NCI-H2196 treated with DMSO at 0.1 percent for 48 hours (cell line): ENCODE data around the gene WDFY2.
"Not testable (repeated sequence)": the region's sequence is repeated elsewhere in the genome, so short reads cannot be mapped to it uniquely, and the experiment has no call there.

ENCODE experiments used
- DNase-seq: peaks from one replicate; lab custom pipeline; 2025; ENCODE audit not compliant: unreplicated experiment; lab: John Stamatoyannopoulos, UW

The WDFY2 gene

DNA sequence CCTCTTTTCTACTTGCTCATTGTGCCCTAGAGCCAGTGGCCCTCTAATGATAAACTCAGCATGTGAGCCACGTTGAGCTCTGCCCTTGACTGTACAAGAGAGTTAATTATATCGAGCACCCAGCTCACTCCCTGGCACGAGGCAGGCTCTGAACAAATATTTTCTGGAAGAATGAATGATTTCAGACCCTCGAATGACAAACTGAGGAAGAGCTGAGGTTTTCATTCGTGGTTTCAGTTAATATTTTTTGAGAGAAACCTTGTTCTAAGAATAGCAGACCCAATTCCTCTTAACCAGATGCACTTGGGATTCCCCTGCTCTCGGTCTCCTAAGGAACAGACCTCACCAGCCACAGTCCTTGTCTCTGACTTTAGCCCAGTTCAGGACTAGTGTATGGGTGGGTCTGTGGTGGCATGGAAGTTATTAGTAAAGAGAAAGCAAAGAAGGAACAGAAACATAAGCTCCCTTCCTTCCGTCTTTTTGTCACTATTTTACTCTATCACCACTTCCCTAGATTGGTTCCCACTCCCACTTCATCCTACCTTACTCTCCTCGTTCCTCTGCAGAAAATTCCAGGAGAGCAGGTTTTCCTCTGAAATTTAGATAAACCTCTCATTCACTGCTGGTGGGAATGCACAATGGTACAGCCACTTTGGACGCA lies 22.1 kb upstream of the WDFY2 start:
- DNase-seq = no peak

DNA sequence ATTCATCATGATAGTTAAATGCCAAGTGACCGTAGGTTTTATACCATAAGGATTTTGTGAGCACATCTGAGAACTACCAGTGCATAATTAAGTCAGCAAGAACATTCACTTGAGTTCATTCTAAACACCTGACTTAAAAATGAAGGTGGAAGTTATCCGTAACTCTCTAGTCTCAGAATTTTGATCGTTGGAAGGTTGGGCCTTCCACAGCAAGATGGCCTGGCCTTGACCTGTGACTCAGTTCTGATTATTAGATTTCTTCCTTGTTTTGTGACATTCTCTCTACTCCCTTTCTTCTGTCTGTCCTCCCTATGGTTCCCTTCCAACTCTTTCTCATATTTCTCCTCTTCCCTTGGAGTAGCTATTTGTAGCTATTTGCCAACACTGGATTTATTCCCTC lies 20.0 kb upstream of the WDFY2 start:
- no peak for DNase-seq

DNA sequence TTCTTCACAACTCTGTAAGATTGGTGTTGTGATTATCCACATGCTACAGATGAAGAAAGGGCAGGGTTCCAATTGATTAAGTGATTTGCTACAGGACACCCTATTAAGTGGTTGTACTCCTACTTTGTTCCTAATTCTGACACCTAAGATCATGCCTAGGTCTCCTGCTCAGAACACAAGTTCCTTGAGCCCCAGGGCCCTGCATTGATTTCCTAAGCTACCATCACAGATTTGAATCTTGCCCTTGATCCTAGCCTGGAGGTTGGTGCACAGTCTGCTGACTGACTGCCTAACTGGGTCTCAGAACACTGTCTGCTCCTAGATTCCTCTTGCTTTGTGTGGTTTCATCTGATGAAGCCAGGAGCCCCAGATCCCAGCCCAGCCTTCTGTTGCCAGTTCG lies 19.6 kb upstream of the WDFY2 start:
- DNase-seq = no peak

DNA sequence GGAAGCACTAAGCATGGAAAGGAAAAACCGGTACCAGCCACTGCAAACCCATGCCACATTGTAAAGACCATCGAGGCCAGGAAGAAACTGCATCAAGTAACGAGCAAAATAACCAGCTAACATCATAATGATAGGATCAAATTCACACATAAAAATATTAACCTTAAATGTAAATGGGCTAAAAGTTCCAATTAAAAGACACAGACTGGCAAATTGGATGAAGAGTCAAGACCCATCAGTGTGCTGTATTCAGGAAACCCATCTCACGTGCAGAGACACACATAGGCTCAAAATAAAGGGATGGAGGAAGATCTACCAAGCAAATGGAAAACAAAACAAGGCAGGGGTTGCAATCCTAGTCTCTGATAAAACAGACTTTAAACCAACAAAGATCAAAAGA lies 15.3 kb upstream of the WDFY2 start:
- not testable (repeated sequence) for DNase-seq

DNA sequence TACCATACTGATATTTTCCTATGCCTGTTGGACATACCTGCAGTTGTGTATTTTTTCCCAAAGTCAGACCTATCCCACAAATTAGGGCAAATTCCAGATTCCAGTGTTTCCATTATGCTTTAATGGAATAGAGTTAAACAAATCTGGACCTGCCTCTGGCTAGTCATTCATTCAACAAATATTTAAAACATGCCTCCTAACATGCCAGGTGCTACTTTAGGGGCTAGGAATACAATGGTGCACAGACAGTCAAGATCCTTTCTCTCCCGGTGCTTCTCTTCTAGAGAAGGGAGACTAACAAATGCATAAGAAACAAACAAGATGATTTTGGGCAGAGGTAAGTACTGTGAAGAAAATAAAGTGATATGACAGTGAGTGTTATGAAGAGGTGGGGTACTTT lies 7.5 kb upstream of the WDFY2 start:
- no peak for DNase-seq

DNA sequence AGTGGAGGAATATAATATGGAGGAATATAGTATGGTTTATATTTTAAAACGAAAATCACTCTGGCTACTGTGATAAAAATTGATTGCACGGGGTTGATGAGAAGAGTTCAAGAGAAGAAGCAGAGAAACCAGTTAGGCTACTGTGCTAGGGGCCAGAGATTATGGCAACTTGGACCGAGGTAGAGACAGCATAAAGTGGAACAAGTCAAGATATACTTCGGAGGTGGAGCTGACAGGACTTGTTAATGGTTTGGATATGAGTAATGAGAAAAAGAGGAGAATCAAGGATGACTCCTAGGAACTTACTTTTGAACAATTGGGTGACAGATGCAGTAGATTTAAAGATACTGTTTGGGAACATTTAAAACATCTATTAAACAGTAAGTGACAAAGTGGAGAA lies 6.6 kb upstream of the WDFY2 start:
- no peak for DNase-seq

DNA sequence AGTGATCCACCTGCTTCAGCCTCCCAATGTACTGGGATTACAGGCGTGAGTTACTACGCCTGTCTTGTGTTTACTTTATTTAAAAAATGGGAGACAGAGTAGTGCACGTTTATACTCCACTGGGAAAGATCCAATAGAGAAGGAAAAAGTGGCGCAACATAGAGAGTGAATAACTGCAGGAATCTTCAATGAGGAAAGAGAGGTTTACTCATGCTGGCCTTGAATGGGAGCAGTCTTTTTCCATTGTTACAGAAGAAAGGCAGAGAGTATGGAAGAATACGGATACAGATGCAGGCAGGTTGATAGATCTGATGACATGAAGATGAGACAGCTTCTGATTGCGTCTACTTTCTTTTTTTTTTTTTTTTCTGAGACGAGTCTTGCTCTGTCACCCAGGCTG lies 4.6 kb upstream of the WDFY2 start:
- no peak for DNase-seq

DNA sequence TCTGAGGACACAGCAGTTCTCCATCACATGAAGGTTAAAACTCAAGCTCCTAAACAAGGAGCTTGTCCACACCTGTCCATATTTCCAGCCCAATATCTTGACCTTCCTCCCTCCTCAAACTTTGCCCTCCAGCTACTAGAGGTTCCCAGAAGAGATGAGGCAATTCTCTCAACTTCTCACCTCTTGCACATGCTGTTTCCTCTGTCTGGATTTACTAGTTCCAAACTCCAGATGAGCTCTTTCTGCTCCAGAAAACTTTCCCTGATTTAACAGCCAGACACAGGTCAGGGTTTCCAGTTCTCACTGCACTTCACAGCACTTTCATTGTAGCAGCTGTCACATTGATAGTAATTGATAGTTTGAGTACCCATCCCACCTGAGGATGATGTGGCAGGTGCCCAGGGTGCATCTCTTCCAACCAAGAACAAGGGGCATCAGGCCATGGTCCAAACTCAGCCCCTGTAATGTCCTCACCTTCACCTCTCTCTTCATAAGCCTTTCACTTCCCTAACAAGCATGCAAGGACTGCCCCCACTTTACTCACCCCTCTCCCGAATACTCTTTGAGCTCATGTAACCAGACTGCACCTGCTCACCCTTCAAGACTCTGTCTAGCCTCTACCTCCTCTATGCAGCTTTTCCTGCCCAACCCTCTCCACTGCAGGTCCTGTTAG lies 3.0 kb upstream of the WDFY2 start:
- DNase-seq = no peak

DNA sequence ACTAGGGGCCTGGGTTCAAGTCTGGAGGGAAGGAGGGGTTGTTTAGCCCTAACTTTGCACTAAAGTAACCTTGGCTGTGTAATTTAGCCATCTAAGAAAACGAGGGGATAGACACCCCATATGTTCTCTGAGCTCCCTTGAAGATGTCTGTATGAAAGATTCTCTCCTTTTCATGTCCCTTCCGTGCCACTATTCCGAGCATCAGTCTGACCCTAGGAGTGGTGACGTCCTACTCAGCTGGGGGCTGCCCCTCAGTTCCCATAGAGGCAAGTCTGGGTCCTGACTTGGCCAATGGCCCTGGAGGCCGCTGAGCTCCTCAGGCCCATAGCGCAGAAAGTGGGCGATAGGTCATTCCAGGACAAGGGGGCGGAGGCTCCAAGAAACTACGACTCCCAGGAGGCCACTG lies 790 bp upstream of the WDFY2 start:
- DNase-seq = no peak

DNA sequence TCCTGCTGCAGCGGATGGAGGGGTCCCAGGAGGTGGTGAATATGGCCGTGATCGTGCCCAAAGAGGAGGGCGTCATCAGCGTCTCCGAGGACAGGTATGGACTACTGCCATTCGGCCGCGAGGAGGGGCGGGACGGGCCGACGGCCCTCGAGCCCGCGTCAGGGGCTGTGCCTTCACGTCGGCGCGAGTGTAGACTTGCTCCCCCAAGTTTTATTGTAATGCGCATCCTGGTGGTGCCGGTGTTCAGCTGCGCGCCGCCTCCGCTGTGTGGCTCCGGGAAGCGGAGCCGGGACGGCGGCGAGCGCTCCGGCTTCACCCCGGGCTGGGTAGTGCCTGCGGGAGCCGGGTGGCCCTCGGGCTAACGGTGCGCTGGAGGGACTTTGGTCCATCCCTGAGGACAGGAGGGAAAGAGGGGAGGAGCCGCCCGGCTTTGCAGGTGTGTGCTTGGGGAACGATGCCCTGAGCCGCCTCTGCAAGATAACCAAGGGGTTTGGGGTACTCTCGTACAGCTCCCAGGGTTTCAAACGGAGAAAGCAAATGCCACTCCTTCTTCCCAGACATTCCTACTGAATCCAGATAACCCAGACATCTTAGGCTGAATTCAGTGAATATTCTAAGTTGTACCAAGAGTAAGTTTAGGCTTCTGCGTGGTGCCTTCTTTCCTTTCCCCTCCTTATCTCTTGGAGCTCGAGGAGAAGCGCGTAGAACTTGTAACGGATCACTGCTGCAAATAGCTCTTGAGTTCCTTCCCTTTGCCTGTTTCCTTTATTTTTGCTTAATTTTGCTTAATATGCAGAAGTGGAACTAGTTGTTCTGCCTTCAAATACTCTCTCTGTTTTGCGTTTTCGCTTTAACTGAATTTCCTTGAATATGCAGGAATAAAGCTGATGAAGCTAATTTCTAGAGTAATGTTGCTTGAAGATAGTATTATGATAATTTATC lies 740 bp downstream of the WDFY2 start:
- DNase-seq = no peak

DNA sequence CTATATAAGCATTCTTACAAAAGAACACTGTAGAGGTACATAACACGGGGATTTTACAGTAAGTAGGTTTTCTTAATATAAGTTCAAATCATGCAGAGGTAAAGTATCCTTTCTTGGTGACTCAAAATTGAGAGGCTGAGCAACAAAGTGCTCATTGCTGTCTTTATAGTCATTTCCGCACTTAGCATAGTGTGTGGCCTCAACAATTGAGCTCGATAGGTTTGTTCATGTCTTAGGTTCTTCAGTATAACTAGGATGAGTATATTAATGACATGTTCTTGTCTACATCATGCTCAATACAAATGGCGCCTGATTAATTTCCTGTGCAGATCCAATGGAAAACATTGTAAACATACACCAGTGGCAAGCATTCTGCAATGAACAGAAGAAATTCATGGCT lies 1.4 kb downstream of the WDFY2 start:
- no peak for DNase-seq

DNA sequence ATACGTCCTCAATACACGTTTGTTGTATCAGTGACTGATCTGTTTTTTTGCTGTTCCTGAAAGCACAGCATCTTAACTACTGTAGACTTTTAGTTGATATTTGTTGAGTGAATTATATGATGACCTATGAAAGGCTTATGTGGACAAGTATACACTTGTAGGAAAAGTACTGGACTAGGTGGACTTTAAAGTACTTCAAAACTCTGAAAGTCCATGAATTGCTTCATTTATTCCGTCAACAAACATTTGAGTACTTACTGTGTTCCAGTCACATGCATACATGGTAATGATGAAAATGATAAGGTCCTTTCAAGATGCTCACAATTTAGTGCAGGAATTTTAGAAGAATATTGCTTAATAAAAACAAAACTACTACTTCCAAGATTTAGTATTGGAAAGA lies 3.1 kb downstream of the WDFY2 start:
- DNase-seq = no peak

DNA sequence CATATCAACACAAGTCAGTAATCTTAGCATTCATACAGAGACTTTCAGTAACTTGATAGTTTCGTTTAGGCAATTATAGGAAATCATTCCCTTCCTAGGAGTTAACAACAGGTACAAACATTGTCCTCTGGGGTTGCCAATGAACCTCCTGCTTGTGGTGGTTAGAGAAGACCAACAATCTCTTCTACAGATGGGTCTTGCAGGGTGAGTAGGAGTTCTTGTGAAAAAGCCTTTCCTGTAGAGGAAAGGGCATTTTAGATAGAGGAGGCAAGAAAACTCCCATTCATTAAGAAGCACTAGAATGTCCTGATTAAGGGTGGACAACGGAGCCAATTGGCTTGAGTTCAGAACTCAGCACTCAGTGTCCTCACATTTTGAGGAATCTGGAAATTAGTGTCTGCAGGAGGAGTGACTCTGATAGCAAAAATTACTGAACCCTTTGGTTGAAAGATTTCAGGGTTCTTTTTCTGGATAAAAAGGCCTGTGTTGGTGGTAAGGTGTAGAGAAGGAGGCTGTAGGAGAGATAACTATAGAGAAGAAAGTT lies 4.2 kb downstream of the WDFY2 start:
- DNase-seq = no peak

DNA sequence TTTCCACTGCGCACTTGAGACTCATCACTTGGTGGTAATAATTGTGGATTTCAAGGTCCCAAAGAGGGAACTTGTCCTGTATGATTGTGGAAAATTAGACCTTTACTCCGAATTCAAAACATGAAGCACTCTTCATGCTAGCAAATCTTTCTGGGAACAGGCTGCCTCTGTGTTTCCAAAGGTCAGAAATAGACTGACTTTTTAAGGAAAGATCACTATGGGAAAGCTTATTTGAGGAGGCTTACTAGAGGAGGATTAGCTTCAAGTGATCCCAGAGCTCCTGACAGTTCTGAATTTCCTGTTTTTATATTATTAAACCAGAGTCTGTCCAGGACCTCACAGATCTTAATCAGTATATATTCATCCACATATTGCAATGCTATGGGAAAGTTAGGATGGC lies 5.5 kb downstream of the WDFY2 start:
- no peak for DNase-seq

DNA sequence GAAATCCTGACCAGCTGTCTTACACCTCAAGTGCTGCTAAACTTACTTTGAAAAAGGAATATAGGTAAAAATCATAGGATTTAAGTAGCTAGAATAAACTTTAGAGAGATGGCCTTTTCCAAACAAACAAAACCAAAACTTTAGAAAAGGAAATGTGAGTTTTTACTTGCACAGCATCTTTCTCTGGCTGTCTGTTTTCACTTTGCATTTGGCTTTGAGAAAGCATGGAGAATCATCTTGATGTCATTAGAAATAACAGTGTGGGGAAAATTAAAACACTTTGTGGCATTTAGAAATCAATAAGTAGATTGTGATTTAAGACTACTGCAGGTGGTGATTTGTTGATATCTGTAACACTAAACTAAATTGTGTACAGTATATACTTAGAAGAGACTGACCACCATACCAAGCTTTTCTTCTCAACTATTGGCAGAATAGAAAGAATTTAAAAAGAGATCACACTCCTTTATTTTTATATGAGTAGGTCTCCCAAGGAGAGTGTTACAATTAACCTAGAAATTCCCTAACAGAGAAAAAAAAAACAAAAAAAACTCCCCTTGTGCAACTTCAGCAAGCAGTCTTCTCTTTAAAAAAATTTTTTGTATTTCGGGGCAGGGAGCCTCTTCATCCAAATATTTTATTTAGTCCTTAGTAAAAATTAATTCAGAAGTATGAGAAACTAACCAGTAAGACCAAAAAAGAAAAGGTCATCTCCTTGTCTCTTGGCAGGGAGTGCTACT lies 6.1 kb downstream of the WDFY2 start:
- no peak for DNase-seq

DNA sequence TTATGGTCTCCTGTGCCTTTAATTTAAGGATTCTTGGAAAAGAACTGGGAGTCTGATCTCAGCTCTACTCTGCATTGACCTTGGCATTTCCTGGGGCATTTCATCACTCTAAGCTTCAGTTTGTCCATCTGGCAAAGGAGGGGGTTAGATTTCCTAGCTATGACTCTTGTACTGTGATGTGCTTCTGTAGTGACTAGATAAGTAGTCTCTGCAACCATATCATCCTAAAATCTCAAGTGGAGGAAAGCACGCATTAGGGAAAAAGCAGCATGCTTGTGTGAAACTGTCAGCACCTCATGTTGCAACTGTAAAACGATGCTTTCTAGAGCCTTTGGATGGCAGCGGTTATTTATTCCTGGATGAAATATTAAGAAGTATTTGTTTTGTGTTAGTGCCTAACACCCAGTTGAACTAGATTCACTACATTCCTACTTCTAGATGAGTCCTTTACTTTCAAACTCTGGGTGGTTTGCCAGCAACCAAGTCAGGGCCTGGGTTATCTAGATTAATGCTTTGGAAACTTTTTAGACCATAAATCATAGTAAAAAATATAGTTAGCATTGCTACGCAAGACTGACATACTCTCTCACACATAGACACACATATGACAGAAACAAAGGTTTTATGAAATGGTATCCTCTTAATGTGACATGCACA lies 6.8 kb downstream of the WDFY2 start:
- no peak for DNase-seq

DNA sequence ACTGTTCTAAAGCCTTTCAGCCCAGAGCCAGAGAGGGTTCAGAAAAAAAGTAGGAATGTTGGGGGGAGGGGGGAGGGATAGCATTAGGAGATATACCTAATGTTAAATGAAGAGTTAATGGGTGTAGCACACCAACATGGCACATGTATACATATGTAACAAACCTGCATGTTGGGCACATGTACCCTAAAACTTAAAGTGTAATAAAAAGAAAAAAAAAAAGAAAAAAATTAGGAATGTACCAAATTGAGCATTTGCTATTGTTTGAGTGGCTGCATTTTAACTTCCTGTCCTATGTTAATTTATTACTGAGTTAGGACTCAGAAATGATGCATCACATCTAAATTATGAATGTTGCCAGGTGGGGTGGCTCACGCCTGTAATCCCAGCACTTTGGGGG lies 7.7 kb downstream of the WDFY2 start:
- DNase-seq = not testable (repeated sequence)

DNA sequence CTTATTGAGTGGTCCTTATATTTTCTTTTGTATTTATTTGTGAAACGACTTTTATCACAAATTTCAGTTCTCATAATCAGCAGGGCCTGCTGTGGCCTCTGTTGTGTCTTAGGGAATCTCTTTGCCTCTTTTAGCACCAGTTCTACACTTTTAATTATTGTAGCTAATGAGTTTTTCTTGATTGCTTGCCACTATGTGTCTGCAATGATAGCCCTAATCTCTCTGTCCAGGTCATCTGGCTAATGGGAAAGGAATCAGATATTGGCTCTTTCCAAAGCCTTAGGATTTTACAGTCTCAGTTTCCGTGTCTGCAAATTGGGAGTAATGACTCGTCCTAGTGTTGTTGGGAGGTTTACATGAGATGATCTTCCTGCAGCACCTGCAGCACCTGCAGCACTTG lies 10.2 kb downstream of the WDFY2 start:
- no peak for DNase-seq

DNA sequence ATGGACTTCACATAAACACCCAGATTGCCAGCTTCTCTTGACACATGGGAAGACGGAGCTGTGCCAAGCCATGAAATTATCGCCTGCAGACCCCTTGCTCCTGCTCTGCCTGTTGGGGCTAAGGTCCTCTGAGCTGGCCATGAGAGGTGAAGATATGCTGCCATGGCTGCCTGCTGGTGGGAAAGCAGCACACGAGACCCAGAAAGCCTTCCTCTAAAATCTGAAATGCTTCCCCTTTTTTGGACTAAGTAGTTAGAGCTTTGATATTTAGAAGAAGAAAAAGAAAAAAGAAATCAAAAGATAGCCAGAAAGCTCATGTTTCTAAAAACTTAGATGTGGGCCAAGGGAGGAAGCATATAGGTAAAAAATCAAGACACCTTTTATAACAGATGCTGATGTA lies 11.2 kb downstream of the WDFY2 start:
- DNase-seq = no peak

DNA sequence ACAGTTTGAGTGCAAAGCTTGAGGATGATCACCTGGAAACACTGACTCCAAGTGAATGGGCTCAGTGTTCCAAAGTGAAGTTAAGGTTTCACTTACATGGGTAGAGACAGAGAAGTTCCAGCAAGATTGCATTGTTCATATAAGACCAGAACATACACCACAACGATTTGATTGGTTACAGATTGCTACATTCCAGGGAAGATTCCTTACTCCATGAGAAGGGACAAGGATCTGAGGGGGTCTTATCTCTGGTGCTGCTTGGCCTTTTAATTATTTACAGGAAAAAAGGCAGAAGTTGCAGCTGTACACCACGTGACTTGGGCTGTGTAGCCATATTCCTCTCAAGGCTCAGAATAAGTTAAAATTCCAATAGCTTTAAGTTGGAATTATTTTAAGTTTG lies 12.3 kb downstream of the WDFY2 start:
- DNase-seq = no peak
